Activated CD4-positive, alpha-beta memory T cell treated with anti-CD3 and anti-CD28 coated beads for 36 hours (primary cell): ENCODE data around the gene ALOXE3. TPM values are rescaled to one million over a fixed set of nuclear protein-coding genes. Genes with fewer than 3 reads are reported as not detected.

ENCODE experiments used
- CTCF ChIA-PET: fragments of 350-600 bp; sonication (Branson Sonifier 250); formaldehyde crosslinking; loops from one replicate; lab custom pipeline; 2021; ENCODE audit warnings: antibody characterized with exemption, inconsistent platforms; lab: Charles Lee
- POLR2A ChIA-PET: fragments of 350-600 bp; sonication (Branson Sonifier 250); formaldehyde crosslinking; loops from one replicate; lab custom pipeline; 2021; ENCODE audit warnings: antibody characterized with exemption; lab: Charles Lee
- DNase-seq: peaks from one replicate; pipeline ENCODE4 v3.0.0-alpha.2; 2020
- H3K27ac Mint-ChIP-seq: one replicate; pipeline ENCODE4 v1.8.0; 2021; ENCODE audit warnings: mixed read lengths
- H3K27me3 Mint-ChIP-seq: one replicate; pipeline ENCODE4 v1.8.0; 2021; ENCODE audit warnings: mixed read lengths
- H3K36me3 Mint-ChIP-seq: one replicate; pipeline ENCODE4 v1.8.0; 2021; ENCODE audit warnings: mixed read lengths
- H3K4me1 Mint-ChIP-seq: one replicate; pipeline ENCODE4 v1.8.0; 2021; ENCODE audit warnings: low read depth, mixed read lengths
- H3K4me3 Mint-ChIP-seq: one replicate; pipeline ENCODE4 v1.8.0; 2021; ENCODE audit warnings: mild to moderate bottlenecking, mixed read lengths
- H3K9me3 Mint-ChIP-seq: one replicate; pipeline ENCODE4 v1.8.0; 2021; ENCODE audit warnings: mixed read lengths
- intact Hi-C: fragments of 100-400 bp; cut with micrococcal nuclease; formaldehyde crosslinking; loops from one replicate; pipeline ENCODE4 v1.15.1; 2023
- total RNA-seq, 2 experiments: library from RNA; stranded (reverse); gene quantifications; one replicate each; pipeline ENCODE4 v1.2.3, GENCODE V29; 2021

Gene ALOXE3
- total RNA-seq, 2 experiments from 2014 or later = 0.12 TPM

- H3K9me3 Mint-ChIP-seq = no peaks in the 10 kb centered on the region
- H3K4me3 Mint-ChIP-seq = no peak overlapping the region
- no peaks in the 10 kb centered on the region for H3K27me3 Mint-ChIP-seq
- intact Hi-C loops = no loop called here
- H3K27ac Mint-ChIP-seq = no peak overlapping the region
- peaks cover 36% of the 10 kb centered on the region for H3K36me3 Mint-ChIP-seq
- no peak for DNase-seq
- H3K4me1 Mint-ChIP-seq = peaks cover 9% of the 10 kb centered on the region
- POLR2A ChIA-PET = no interaction called here
- CTCF ChIA-PET = interaction anchor here (1.2 kb wide), 1 partner anchor 9 kb away, joined by 5 read pairs; no protein-coding TSS in a partner anchor
These were observed 29.6 kb upstream of the ALOXE3 start for GRCh38 chr17:8147805-8148404.

DNA sequence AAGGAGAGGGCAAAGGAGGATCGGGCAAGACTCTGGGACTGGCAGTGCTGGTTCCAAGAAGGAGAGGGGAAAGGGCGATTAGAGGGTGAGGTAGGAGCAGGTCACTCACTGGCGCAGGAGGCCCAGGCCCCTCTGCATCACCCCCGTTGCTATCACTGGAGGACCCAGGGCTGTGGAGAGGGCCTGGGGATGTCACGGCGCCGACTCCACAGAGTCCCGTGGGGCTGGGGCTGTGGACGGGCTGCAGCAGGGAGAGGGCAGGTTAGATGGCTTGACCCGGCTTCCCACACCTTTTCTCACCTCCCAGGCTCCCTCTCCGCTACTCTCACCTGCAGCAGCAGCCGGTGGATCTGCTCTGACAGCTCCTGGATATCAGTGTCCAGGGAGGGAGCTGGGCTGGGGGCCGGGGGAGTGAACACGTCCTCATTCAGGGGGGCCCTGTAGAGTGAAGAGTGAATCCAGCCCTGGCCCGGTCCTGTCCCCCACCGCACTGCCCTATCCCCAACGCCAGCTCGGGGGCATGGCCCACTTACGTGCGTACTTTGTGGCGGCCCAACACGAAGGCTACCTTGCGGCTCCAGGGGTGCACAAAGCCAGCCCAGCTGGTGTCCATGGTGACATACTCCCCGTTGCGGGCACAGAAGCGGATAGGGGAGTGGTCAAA, 29.0 kb upstream of the ALOXE3 start:
- POLR2A ChIA-PET = no interaction called here
- Mint-ChIP-seq H3K27ac (no peak overlapping the region), H3K4me1 (peaks cover 3% of the 10 kb centered on the region), H3K27me3 (no peaks in the 10 kb centered on the region), H3K36me3 (peaks cover 36% of the 10 kb centered on the region), H3K9me3 (no peaks in the 10 kb centered on the region), H3K4me3 (no peak overlapping the region)
- DNase-seq = no peak
- intact Hi-C loops = no loop called here
- CTCF ChIA-PET = interaction anchor here (1.2 kb wide), 1 partner anchor 8 kb away, joined by 5 read pairs; no protein-coding TSS in a partner anchor

DNA sequence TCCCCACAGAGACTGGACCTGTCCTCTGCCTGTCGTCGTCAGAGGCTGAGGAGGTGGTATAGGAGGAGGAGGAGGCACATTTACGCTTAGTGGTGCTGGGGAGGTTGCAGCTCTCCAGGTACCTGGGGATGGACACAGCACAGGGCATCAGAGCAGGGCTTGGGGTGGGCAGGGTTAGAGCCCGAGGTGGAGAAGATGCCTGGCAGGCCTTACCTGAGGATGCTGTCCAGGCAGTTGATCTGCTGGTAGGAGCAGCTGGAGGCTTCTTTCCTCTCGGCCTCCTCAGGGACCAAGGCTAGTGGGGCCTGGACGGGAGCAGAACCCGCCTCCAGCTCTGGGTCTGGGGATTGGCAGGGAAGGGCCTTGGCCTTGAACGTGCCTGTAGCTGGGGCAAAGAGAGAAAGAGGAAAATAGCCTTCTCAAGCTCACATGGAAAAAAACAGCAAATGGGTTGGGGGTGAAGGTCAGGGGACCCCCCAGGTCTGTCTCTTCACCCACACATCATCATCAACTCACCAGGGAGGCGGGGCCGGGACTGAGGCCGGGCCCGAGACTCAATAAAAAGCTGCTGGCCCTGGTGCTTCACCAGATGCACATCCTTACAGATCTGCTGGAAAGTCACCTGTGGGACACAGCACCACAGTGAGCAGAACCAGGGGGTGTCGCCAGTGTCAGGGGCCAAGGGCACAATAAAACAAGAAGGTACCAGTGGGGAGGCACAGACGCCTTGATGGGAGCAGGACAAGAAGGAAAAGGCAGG, 28.2 kb upstream of the ALOXE3 start:
- Mint-ChIP-seq H3K27ac (no peak overlapping the region), H3K4me1 (peaks cover 3% of the 10 kb centered on the region), H3K27me3 (no peaks in the 10 kb centered on the region), H3K36me3 (peaks cover 37% of the 10 kb centered on the region), H3K9me3 (no peaks in the 10 kb centered on the region), H3K4me3 (no peak overlapping the region)
- ChIA-PET POLR2A (no interaction called here), CTCF (interaction anchor here (0.6 kb wide), 1 partner anchor 27 kb away, joined by 3 read pairs; no protein-coding TSS in a partner anchor)
- no peak for DNase-seq
- intact Hi-C loops = no loop called here

DNA sequence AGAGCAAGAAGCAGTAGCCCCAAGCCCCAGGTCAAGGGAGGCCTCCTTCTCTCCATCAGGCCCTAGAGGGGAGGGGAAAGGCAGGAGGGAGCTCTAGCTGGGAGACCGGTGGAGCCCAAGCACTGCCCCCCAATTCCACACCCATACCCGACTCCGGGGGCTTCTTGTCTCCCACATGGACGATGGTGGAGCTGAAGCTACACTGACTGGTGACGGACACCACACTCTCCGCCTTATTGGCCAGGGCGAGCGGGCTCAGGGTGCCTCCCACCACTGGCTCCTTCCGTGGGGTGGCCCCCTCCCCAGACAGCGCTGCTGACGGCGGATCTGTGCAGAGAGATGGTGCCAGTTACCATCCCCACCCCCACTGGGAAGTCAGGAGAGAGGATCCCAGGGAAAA, 27.5 kb upstream of the ALOXE3 start:
- Mint-ChIP-seq H3K27me3 (no peaks in the 10 kb centered on the region), H3K27ac (no peak overlapping the region), H3K9me3 (no peaks in the 10 kb centered on the region), H3K4me3 (no peak overlapping the region), H3K36me3 (peaks cover 44% of the 10 kb centered on the region), H3K4me1 (peaks cover 3% of the 10 kb centered on the region)
- DNase-seq = no peak
- ChIA-PET CTCF (no interaction called here), POLR2A (interaction anchor here (1.4 kb wide), 1 partner anchor 11 kb away, joined by 3 read pairs; no protein-coding TSS in a partner anchor)
- intact Hi-C loops = no loop called here

GRCh38 chr17:8144401-8145231, 26.3 kb upstream of the ALOXE3 start:
- H3K9me3 Mint-ChIP-seq = no peaks in the 10 kb centered on the region
- peaks cover 45% of the 10 kb centered on the region for H3K36me3 Mint-ChIP-seq
- DNase-seq = no peak
- H3K27me3 Mint-ChIP-seq = no peaks in the 10 kb centered on the region
- H3K4me1 Mint-ChIP-seq = no peaks in the 10 kb centered on the region
- H3K27ac Mint-ChIP-seq = no peak overlapping the region
- ChIA-PET POLR2A (interaction anchor here (1.4 kb wide), 1 partner anchor 12 kb away, joined by 3 read pairs; no protein-coding TSS in a partner anchor), CTCF (interaction anchor here (1.3 to 1.5 kb wide), 2 partner anchors 26 to 50 kb away, joined by 3 to 5 read pairs; no protein-coding TSS in a partner anchor)
- H3K4me3 Mint-ChIP-seq = no peak overlapping the region
- intact Hi-C loops = no loop called here

GRCh38 chr17:8143581-8144400, 25.5 kb upstream of the ALOXE3 start:
- Mint-ChIP-seq H3K4me1 (no peaks in the 10 kb centered on the region), H3K27ac (no peak overlapping the region), H3K36me3 (peaks cover 45% of the 10 kb centered on the region), H3K9me3 (no peaks in the 10 kb centered on the region), H3K4me3 (no peak overlapping the region), H3K27me3 (peaks cover 1% of the 10 kb centered on the region)
- POLR2A ChIA-PET = interaction anchor here (1.0 to 1.7 kb wide), 2 partner anchors 9 to 30 kb away, joined by 3 to 5 read pairs; partner anchors contain the start of gene PER1
- CTCF ChIA-PET = interaction anchor here (1.0 to 1.5 kb wide), 3 partner anchors 13 to 49 kb away, joined by 3 to 5 read pairs (median 3); no protein-coding TSS in a partner anchor
- intact Hi-C loops = no loop called here
- DNase-seq = no peak

DNA sequence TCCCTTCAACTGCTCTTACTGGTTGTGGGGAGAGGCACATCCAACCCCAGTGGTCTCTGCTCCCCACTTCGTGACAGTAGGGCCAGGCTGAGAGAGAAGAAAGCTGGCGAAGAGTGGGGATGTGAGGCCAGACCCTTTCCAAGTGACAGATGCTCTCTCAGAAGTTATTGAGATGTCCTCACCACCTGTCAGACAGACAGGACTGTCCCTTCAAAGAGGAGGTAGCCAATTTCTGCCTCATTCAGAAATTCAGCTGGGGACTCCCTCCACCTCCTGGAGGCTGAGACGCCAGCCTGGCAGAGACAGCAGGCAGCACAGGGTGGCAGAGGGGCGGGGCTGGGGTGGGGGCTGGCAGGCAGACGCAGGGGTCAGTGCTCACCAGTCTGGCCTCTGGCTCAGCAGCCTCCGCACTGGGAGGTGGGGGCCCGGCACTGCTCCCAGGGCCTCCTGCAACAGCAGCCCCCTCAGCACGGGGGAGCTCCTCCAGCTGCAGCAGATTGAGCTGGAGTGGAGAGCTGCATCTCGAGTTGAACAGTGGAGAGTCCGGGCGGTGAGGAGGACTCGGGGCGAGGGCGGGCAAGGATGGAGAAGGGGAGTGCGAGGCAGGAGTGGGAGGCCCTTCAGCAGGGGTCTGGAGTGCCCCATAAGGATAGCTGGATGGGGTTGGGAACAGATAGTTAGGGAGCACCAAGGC, 24.7 kb upstream of the ALOXE3 start:
- no peaks in the 10 kb centered on the region for H3K9me3 Mint-ChIP-seq
- intact Hi-C loops = no loop called here
- no peak for DNase-seq
- H3K27ac Mint-ChIP-seq = no peak overlapping the region
- POLR2A ChIA-PET = interaction anchor here (1.0 to 1.7 kb wide), 2 partner anchors 9 to 30 kb away, joined by 3 to 5 read pairs; partner anchors contain the start of gene PER1
- CTCF ChIA-PET = interaction anchor here (1.0 to 1.3 kb wide), 2 partner anchors 14 to 24 kb away, joined by 3 read pairs; no protein-coding TSS in a partner anchor
- H3K27me3 Mint-ChIP-seq = peaks cover 1% of the 10 kb centered on the region
- no peak overlapping the region for H3K4me3 Mint-ChIP-seq
- peaks cover 39% of the 10 kb centered on the region for H3K36me3 Mint-ChIP-seq
- H3K4me1 Mint-ChIP-seq = no peaks in the 10 kb centered on the region

DNA sequence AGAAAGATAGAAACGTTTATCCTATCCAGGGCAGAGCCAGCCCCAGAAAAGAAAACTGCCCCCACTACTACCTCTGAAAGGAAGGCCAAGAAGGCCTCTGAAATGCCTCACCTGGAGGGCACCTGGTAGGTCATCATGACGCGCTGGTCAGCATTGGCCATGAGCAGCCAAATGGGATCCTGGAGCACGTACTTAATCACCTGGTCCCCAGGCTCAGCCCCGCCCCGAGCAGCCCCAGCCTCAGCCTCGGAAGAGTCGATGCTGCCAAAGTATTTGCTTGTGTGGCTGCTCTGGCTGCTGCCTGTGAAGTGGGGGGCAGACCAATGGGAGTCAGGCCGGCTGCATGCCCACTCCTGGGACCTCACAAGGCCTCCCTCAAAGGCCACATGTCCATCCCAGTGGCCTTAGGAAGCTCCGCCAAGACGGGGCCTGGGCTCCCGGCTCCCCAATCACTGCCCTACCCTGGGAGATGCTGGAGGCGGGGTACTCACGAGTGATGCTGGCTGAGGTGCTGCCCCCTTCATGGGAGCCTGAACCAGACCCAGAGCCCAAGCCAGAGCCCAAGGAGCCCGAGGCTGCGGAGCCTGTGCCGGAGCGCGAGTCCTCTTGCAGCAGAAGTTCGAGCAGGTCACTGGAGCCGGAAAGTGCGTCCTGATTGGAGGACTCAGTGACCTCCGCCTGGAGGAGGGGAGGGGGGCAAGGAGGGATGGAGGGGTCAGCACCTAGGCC, 24.0 kb upstream of the ALOXE3 start:
- CTCF ChIA-PET = no interaction called here
- DNase-seq = no peak
- Mint-ChIP-seq H3K27me3 (peaks cover 1% of the 10 kb centered on the region), H3K9me3 (no peaks in the 10 kb centered on the region), H3K4me3 (no peak overlapping the region), H3K4me1 (no peaks in the 10 kb centered on the region), H3K27ac (no peak overlapping the region), H3K36me3 (peaks cover 35% of the 10 kb centered on the region)
- POLR2A ChIA-PET = interaction anchor here (1.7 to 3.8 kb wide), 2 partner anchors 10 to 31 kb away, joined by 5 to 34 read pairs; partner anchors contain the start of gene PER1
- intact Hi-C loops = no loop called here

DNA sequence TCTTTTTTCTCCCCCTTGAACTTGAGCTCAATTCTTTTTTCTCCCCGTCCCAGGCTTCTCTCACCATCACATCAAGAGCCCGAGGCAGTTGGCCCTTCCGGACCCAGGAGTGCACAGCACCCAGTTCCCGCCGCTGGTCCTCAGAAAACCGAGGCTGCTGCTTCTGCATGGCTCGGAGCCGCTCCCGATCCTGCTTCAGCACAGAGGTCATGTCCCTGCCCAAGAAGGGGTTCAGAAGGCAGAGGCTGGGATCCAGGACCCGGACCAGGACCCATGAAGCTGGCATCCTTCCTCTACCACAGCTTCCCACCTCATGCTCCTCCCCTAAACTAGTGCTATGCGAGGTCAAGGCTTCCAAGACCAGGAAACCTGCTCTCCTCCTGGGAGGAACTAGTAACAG, 23.4 kb upstream of the ALOXE3 start:
- no peak for DNase-seq
- Mint-ChIP-seq H3K9me3 (no peaks in the 10 kb centered on the region), H3K27ac (no peak overlapping the region), H3K4me1 (peaks cover 1% of the 10 kb centered on the region), H3K36me3 (peaks cover 31% of the 10 kb centered on the region), H3K4me3 (no peak overlapping the region), H3K27me3 (peaks cover 1% of the 10 kb centered on the region)
- POLR2A ChIA-PET = interaction anchor here (1.3 to 3.8 kb wide), 3 partner anchors 10 to 32 kb away, joined by 3 to 34 read pairs (median 5); partner anchors contain the start of gene PER1
- intact Hi-C loops = no loop called here
- CTCF ChIA-PET = interaction anchor here (1.7 to 2.9 kb wide), 2 partner anchors 23 to 31 kb away, joined by 6 to 8 read pairs; no protein-coding TSS in a partner anchor
